ENCODE measurements around the gene FOXP1. TPM values are rescaled to one million over a fixed set of nuclear protein-coding genes. Genes with fewer than 3 reads are reported as not detected.

Gene FOXP1
- total RNA-seq, 1 experiment from 2014 or later = 75.3 TPM

DNA sequence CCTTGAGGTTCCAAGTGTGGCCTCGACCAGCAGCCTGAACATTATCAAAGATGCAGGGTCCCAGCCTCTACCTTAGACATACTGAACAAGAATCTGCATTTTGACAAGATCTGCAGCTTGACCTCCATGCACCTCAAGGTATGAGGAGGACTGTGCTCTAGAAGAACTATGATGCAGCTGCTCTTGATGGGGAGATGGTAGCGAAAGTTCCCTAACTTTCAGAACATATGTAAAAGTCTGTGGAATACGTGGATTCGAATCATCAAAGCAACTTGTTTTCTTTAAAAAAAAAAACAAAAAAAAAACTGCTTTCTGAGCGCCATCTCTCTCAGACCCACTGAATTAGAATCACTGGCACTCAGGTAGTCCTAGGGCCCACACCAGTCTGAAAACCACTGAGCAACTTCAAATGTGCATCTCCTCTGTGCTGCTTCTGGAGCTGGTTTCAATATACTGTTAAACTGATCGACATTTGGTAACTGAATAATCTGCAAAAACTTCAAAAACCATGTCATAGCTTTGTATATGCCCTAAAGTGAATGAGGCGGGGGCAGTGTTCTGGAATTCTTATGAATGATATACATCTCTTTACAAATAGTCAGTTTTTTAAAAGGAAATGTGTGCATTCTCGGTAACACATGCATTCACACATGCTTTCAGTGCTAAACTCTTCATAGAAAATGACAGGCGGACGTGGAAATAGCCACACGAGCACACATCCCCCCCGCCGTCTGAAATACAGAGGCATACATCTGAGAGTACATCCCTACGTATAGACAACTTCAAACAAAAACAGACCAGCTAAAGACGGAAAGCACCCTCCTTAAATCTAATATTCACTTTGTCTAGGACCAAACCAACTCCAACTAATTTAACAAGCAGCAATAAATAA, 128.8 kb downstream of the FOXP1 start:
- Histone ChIP-seq H3K23ac (ENCODE audit: insufficient read length, low read depth, low read length) (no peak overlapping the region), H3K27ac (ENCODE audit: insufficient read length, low read depth, low read length) (no peak overlapping the region), H3K18ac (ENCODE audit: insufficient read length, low read depth, low read length) (no peak overlapping the region), H4K20me1 (ENCODE audit: control insufficient read depth, insufficient read depth, insufficient read length) (no peaks in the 10 kb centered on the region), H4K8ac (replicated peaks; ENCODE audit: insufficient read length, low read depth, low read length) (no peak overlapping the region), H3K4me1 (ENCODE audit: insufficient read depth, low read length) (peaks cover 7% of the 10 kb centered on the region; the same call in 1 of the 2 replicates), H3K27me3 (ENCODE audit: insufficient read depth, low read length) (no peaks in the 10 kb centered on the region), H2BK20ac (ENCODE audit: low read depth, low read length, poor library complexity, severe bottlenecking) (no peak overlapping the region), H3K56ac (ENCODE audit: insufficient read length, low read depth, low read length) (no peak overlapping the region), H3K4ac (ENCODE audit: low read depth, low read length) (no peak overlapping the region), H3K4me2 (ENCODE audit: insufficient read depth, insufficient read length, low read length) (no peak overlapping the region), H2BK12ac (ENCODE audit: insufficient read length, low read depth, low read length) (no peak overlapping the region), H3K79me1 (ENCODE audit: insufficient read depth, low read depth, low read length, poor library complexity, severe bottlenecking) (no peaks in the 10 kb centered on the region), H3K79me2 (ENCODE audit: insufficient read depth, low read length) (no peaks in the 10 kb centered on the region), H3K14ac (ENCODE audit: insufficient read depth, low read length) (no peak overlapping the region), H2BK15ac (ENCODE audit: low read depth, low read length) (no peak overlapping the region), H4K91ac (ENCODE audit: insufficient read length, low read depth, low read length) (no peak overlapping the region), H3K9ac (ENCODE audit: extremely low read depth, insufficient read length, low read length) (no peak overlapping the region), H3K23me2 (ENCODE audit: insufficient read length, low read depth, low read length, poor library complexity, severe bottlenecking) (no peaks in the 10 kb centered on the region), H3T11ph (ENCODE audit: low read length) (no peak overlapping the region), H4K5ac (ENCODE audit: insufficient read length, low read depth, low read length) (no peak overlapping the region), H2BK5ac (ENCODE audit: insufficient read length, low read length) (no peak overlapping the region), H3K9me3 (ENCODE audit: control insufficient read depth, low read depth, low read length) (no peaks in the 10 kb centered on the region), H2AFZ (ENCODE audit: low read length) (no peak overlapping the region), H2BK120ac (ENCODE audit: low read depth, low read length, poor library complexity, severe bottlenecking) (no peak overlapping the region), H2AK5ac (ENCODE audit: insufficient read length, low read length) (no peak overlapping the region)
- Mint-ChIP-seq H3K4me1 (peaks cover 21 to 50% of the 10 kb centered on the region in 2 experiments), H3K4me3 (no peak overlapping the region), H3K27ac (no peak overlapping the region), H3K36me3 (ENCODE audit: insufficient read depth in 1 of 3, low read depth in 3 of 3) (no peaks in the 10 kb centered on the region), H3K27me3 (ENCODE audit: low read depth) (no peaks in the 10 kb centered on the region), H3K9me3 (no peaks in the 10 kb centered on the region)
- WGBS (ENCODE audit: extremely low coverage, insufficient read length, low lambda C conversion rate) = no CpG with 5 or more reads among the region's 15 CpGs
- TF ChIP-seq, protein P1, sequence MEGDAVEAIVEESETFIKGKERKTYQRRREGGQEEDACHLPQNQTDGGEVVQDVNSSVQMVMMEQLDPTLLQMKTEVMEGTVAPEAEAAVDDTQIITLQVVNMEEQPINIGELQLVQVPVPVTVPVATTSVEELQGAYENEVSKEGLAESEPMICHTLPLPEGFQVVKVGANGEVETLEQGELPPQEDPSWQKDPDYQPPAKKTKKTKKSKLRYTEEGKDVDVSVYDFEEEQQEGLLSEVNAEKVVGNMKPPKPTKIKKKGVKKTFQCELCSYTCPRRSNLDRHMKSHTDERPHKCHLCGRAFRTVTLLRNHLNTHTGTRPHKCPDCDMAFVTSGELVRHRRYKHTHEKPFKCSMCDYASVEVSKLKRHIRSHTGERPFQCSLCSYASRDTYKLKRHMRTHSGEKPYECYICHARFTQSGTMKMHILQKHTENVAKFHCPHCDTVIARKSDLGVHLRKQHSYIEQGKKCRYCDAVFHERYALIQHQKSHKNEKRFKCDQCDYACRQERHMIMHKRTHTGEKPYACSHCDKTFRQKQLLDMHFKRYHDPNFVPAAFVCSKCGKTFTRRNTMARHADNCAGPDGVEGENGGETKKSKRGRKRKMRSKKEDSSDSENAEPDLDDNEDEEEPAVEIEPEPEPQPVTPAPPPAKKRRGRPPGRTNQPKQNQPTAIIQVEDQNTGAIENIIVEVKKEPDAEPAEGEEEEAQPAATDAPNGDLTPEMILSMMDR (conservative IDR thresholded peaks at IDR 0.05) = no peak
- DNase-seq = no peak

Measured in H9 (cell line).